ENCODE measurements around the gene KCNIP4. TPM values are rescaled to one million over a fixed set of nuclear protein-coding genes. Genes with fewer than 3 reads are reported as not detected.

KCNIP4 gene
- total and polyA plus RNA-seq, 2 of the 8 experiments (the other 6 are each of a cell fraction or from before 2014, with no cell fraction given) = 0.06 TPM; not detected in 1

DNA sequence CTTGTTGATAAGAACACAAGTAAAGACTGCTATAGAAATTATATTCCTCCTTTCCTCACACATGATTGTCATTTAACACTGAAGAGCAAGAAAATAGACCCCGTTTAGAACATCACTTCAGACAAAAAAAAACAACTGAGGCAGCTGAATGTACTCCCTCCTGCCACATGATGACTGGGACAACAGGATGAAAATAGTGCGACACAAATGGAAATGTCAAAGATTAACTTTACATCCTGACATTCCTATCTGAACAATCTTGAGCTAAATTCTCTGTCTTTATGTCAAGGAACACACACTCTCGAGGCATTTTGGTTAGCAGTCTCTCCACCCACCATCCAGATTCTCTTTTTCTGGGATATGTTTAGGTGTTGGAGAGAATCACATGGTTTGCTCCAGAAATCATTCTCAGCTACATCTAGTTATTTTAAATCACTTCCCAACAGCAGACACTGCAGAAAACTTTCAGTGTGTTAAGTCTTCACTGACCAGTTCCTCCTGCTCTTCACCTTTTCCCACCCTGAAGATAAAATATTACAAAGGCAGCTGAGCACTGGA, 16.3 kb upstream of the KCNIP4 start:
- no peak overlapping the region for H2BK5ac ChIP-seq (ENCODE audit: low read depth, low read length)
- H3K14ac ChIP-seq (ENCODE audit: insufficient read length) = no peak overlapping the region
- no peak overlapping the region for H3K9ac ChIP-seq (replicated peaks in 1 of 4; ENCODE audit: extremely low read depth in 1 of 4, low read depth in 3 of 4, low read length in 3 of 4)
- H2BK20ac ChIP-seq (ENCODE audit: low read length) = no peak overlapping the region
- no peaks in the 10 kb centered on the region for H3K27me3 ChIP-seq (replicated peaks in 1 of 4; ENCODE audit: control insufficient read depth in 3 of 4, extremely low read depth in 1 of 4, insufficient read depth in 3 of 4, low read length in 3 of 4)
- H4K20me1 ChIP-seq (replicated peaks in 1 of 2; ENCODE audit: control insufficient read depth in 1 of 2, insufficient read depth in 2 of 2, low read length in 2 of 2) = no peaks in the 10 kb centered on the region
- no peak overlapping the region for H3K18ac ChIP-seq (ENCODE audit: extremely low read depth, low read length)
- ChIA-PET CTCF (ENCODE audit: partially characterized antibody) (interaction anchor here (0.5 to 1.4 kb wide), 5 partner anchors 9 to 355 kb away, joined by 3 to 5 read pairs (median 4); partner anchors contain the start of gene KCNIP4), POLR2A (ENCODE audit: partially characterized antibody) (no interaction called here)
- H3K56ac ChIP-seq (replicated peaks; ENCODE audit: insufficient read length, low read depth, low read length) = no peak overlapping the region
- H3K23me2 ChIP-seq (ENCODE audit: low read depth, low read length) = no peaks in the 10 kb centered on the region
- FAIRE-seq (no peak), DNase-seq (ENCODE audit: low read depth in 1 of 2, low spot score in 2 of 2) (no peak)
- no peaks in the 10 kb centered on the region for H3K79me1 ChIP-seq (ENCODE audit: low read depth, low read length)
- no peak overlapping the region for H3K4me3 ChIP-seq (ENCODE audit: extremely low read depth in 1 of 4, insufficient read depth in 2 of 4, low read depth in 3 of 4, low read length in 4 of 4)
- no peak overlapping the region for H4K91ac ChIP-seq (replicated peaks; ENCODE audit: insufficient read length, low read length)
- no peaks in the 10 kb centered on the region for H3K9me3 ChIP-seq (ENCODE audit: insufficient read depth in 2 of 2, low read depth in 1 of 2, low read length in 1 of 2)
- no peak overlapping the region for H2BK15ac ChIP-seq (ENCODE audit: low read length)
- no peak overlapping the region for H3K4me2 ChIP-seq (ENCODE audit: insufficient read depth in 1 of 2, low read depth in 2 of 2, low read length in 2 of 2)
- no peak overlapping the region for H3K27ac ChIP-seq (ENCODE audit: low read depth, low read length)
- H3K36me3 ChIP-seq (ENCODE audit: control insufficient read depth in 2 of 4, insufficient read depth in 4 of 4, low read length in 3 of 4) = no peaks in the 10 kb centered on the region; a peak in 1 of 8 replicates
- WGBS, 2 experiments (ENCODE audit: extremely low coverage in 1 of 2, insufficient coverage in 1 of 2, insufficient read length in 1 of 2, insufficient replicate concordance in 2 of 2, low coverage in 1 of 2, low lambda C conversion rate in 2 of 2, missing lambda C conversion rate in 1 of 2) = 98% methylated on average over 3 of the region's 3 CpGs; no CpG with 5 or more reads in 1 of the 2 experiments
- no peak overlapping the region for H4K8ac ChIP-seq (ENCODE audit: extremely low read depth, insufficient read depth, low read length)
- H3K79me2 ChIP-seq (ENCODE audit: control insufficient read depth in 1 of 2, insufficient read depth in 2 of 2, low read length in 2 of 2) = no peaks in the 10 kb centered on the region
- H2BK12ac ChIP-seq (ENCODE audit: low read depth, low read length) = no peak overlapping the region
- no peak overlapping the region for H3K23ac ChIP-seq (ENCODE audit: insufficient read length)
- H3K4me1 ChIP-seq (replicated peaks in 1 of 4; ENCODE audit: control insufficient read depth in 3 of 4, insufficient read depth in 4 of 4, low read length in 3 of 4) = peaks cover 0 to 2% (median 0%) of the 10 kb centered on the region in 4 experiments; a peak in 1 of 7 replicates
- no peak overlapping the region for H3K4ac ChIP-seq (replicated peaks; ENCODE audit: insufficient read length, low read depth, low read length)
- H2AFZ ChIP-seq (ENCODE audit: low read length) = no peak overlapping the region
- no peak overlapping the region for H2BK120ac ChIP-seq (replicated peaks; ENCODE audit: low read depth, low read length)
- TF ChIP-seq, protein P1, sequence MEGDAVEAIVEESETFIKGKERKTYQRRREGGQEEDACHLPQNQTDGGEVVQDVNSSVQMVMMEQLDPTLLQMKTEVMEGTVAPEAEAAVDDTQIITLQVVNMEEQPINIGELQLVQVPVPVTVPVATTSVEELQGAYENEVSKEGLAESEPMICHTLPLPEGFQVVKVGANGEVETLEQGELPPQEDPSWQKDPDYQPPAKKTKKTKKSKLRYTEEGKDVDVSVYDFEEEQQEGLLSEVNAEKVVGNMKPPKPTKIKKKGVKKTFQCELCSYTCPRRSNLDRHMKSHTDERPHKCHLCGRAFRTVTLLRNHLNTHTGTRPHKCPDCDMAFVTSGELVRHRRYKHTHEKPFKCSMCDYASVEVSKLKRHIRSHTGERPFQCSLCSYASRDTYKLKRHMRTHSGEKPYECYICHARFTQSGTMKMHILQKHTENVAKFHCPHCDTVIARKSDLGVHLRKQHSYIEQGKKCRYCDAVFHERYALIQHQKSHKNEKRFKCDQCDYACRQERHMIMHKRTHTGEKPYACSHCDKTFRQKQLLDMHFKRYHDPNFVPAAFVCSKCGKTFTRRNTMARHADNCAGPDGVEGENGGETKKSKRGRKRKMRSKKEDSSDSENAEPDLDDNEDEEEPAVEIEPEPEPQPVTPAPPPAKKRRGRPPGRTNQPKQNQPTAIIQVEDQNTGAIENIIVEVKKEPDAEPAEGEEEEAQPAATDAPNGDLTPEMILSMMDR (IDR thresholded peaks at IDR 0.05; ENCODE audit: control extremely low read depth in 1 of 3, insufficient read depth in 1 of 3, low read depth in 1 of 3, low read length in 3 of 3) = no peak
- TF ChIP-seq HDAC6 (IDR thresholded peaks at IDR 0.05; ENCODE audit: low read depth, low read length) (no peak), POLR2AphosphoS5 (IDR thresholded peaks at IDR 0.05; ENCODE audit: low read depth, low read length) (no peak), CREB1 (IDR thresholded peaks at IDR 0.05) (no peak), EGR1 (IDR thresholded peaks at IDR 0.05; ENCODE audit: borderline replicate concordance, low read depth, low read length) (no peak)
- TF ChIP-seq, protein P2, sequence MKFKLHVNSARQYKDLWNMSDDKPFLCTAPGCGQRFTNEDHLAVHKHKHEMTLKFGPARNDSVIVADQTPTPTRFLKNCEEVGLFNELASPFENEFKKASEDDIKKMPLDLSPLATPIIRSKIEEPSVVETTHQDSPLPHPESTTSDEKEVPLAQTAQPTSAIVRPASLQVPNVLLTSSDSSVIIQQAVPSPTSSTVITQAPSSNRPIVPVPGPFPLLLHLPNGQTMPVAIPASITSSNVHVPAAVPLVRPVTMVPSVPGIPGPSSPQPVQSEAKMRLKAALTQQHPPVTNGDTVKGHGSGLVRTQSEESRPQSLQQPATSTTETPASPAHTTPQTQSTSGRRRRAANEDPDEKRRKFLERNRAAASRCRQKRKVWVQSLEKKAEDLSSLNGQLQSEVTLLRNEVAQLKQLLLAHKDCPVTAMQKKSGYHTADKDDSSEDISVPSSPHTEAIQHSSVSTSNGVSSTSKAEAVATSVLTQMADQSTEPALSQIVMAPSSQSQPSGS (IDR thresholded peaks at IDR 0.05; ENCODE audit: low read length) = no peak
- H2AK5ac ChIP-seq (ENCODE audit: low read depth, low read length) = no peak overlapping the region
- no peak overlapping the region for H4K5ac ChIP-seq (ENCODE audit: insufficient read length, low read depth, low read length)

All from H1 (cell line).